ENCODE data around the gene PTPRD.

PTPRD gene

GRCh38 chr9:10008101-10008799 lies 604.6 kb downstream of the PTPRD start:
- in situ Hi-C loops (cut with MboI; ENCODE audit: low pct_unique_long_range_greater_than_20kb, low sequenced_read_pairs, unreplicated experiment) = no loop called here
- TF ChIP-seq, protein P1, sequence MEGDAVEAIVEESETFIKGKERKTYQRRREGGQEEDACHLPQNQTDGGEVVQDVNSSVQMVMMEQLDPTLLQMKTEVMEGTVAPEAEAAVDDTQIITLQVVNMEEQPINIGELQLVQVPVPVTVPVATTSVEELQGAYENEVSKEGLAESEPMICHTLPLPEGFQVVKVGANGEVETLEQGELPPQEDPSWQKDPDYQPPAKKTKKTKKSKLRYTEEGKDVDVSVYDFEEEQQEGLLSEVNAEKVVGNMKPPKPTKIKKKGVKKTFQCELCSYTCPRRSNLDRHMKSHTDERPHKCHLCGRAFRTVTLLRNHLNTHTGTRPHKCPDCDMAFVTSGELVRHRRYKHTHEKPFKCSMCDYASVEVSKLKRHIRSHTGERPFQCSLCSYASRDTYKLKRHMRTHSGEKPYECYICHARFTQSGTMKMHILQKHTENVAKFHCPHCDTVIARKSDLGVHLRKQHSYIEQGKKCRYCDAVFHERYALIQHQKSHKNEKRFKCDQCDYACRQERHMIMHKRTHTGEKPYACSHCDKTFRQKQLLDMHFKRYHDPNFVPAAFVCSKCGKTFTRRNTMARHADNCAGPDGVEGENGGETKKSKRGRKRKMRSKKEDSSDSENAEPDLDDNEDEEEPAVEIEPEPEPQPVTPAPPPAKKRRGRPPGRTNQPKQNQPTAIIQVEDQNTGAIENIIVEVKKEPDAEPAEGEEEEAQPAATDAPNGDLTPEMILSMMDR (IDR thresholded peaks at IDR 0.05; ENCODE audit: extremely low read depth, insufficient read depth, missing control alignments) = no peak
- DNase-seq (ENCODE audit: low spot score) = no peak

GRCh38 chr9:10007356-10007755 lies 605.4 kb downstream of the PTPRD start:
- no peak for DNase-seq (ENCODE audit: low spot score)
- TF ChIP-seq, protein P1 (IDR thresholded peaks at IDR 0.05; ENCODE audit: extremely low read depth, insufficient read depth, missing control alignments) = no peak
- in situ Hi-C loops (cut with MboI; ENCODE audit: low pct_unique_long_range_greater_than_20kb, low sequenced_read_pairs, unreplicated experiment) = no loop called here

- TF ChIP-seq, protein P1 (IDR thresholded peaks at IDR 0.05; ENCODE audit: extremely low read depth, insufficient read depth, missing control alignments) = no peak
- no peak for DNase-seq (ENCODE audit: low spot score)
- in situ Hi-C loops (cut with MboI; ENCODE audit: low pct_unique_long_range_greater_than_20kb, low sequenced_read_pairs, unreplicated experiment) = no loop called here
Measured at GRCh38 chr9:10005206-10005605, 607.6 kb downstream of the PTPRD start.

DNA sequence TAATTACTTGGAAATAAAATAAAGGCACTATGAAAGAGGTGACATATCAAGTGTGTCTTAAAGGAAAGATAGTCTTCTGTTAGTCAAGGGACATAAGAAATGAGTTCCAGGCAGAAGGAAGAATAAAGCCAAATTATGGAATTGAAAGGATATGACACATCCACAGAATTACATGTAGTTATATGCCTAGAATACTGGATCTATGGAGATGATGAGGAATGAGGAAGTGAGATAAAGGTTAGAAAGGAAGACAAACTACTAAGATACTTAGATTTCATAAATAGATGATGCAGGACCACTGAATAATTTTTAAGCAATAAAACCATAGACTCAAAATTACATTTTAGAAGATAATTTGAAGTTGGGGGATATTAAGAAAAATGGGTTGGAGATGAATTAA lies 609.8 kb downstream of the PTPRD start:
- TF ChIP-seq, protein P1 (IDR thresholded peaks at IDR 0.05; ENCODE audit: extremely low read depth, insufficient read depth, missing control alignments) = no peak
- DNase-seq (ENCODE audit: low spot score) = no peak
- in situ Hi-C loops (cut with MboI; ENCODE audit: low pct_unique_long_range_greater_than_20kb, low sequenced_read_pairs, unreplicated experiment) = no loop called here

- DNase-seq (ENCODE audit: low spot score) = no peak
- TF ChIP-seq, protein P1 (IDR thresholded peaks at IDR 0.05; ENCODE audit: extremely low read depth, insufficient read depth, missing control alignments) = no peak
- in situ Hi-C loops (cut with MboI; ENCODE audit: low pct_unique_long_range_greater_than_20kb, low sequenced_read_pairs, unreplicated experiment) = no loop called here
Measured at GRCh38 chr9:10000669-10001068, 612.1 kb downstream of the PTPRD start.

GRCh38 chr9:9998491-9999287 lies 614.1 kb downstream of the PTPRD start:
- in situ Hi-C loops (cut with MboI; ENCODE audit: low pct_unique_long_range_greater_than_20kb, low sequenced_read_pairs, unreplicated experiment) = no loop called here
- DNase-seq (ENCODE audit: low spot score) = no peak
- TF ChIP-seq, protein P1 (IDR thresholded peaks at IDR 0.05; ENCODE audit: extremely low read depth, insufficient read depth, missing control alignments) = no peak

All from GM13977 (cell line).